ENCODE data around the gene LYPLAL1. TPM values are rescaled to one million over a fixed set of nuclear protein-coding genes. Genes with fewer than 3 reads are reported as not detected.

LYPLAL1 gene
- total and polyA plus RNA-seq, 7 donors, result 4.6 to 44.6 (median 29.3) TPM

GRCh38 chr1:219185486-219186117, 11.9 kb downstream of the LYPLAL1 start:
- WGBS, 3 donors, result 86 to 90% (median 89%) methylated on average over 3 of the region's 3 CpGs
- Histone ChIP-seq H3K4me3 (no peak overlapping the region), H3K9me3 (no peaks in the 10 kb centered on the region), H3K27me3 (ENCODE audit: insufficient read depth in 3 of 3, low read length in 2 of 3) (no peaks in the 10 kb centered on the region), H3K36me3 (ENCODE audit: insufficient read depth in 1 of 2, low read depth in 1 of 2) (peaks cover 0 to 12% of the 10 kb centered on the region in 2 donors), H3K4me1 (peaks cover 53% of the 10 kb centered on the region), H3K27ac (no peak overlapping the region)
- TF ChIP-seq CTCF (IDR thresholded peaks at IDR 0.05), result no peak
- intact Hi-C loops (cut with DNase I), result no loop called here
- ATAC-seq (no peak), DNase-seq (no peak)

GRCh38 chr1:219188331-219188803, 14.7 kb downstream of the LYPLAL1 start:
- Histone ChIP-seq H3K27me3 (ENCODE audit: insufficient read depth in 3 of 3, low read length in 2 of 3) (no peaks in the 10 kb centered on the region), H3K9me3 (no peaks in the 10 kb centered on the region), H3K4me3 (no peak overlapping the region), H3K27ac (peak overlapping the region; percentile 43), H3K4me1 (peaks cover 33% of the 10 kb centered on the region), H3K36me3 (ENCODE audit: insufficient read depth in 1 of 2, low read depth in 1 of 2) (no peaks in the 10 kb centered on the region)
- TF ChIP-seq CTCF (IDR thresholded peaks at IDR 0.05), result no peak
- no peak for DNase-seq
- no peak for ATAC-seq
- WGBS, 3 donors, result 74 to 78% (median 76%) methylated on average over 3 of the region's 3 CpGs
- intact Hi-C loops (cut with DNase I), result no loop called here

- intact Hi-C loops (cut with DNase I), result no loop called here
- H3K4me1 ChIP-seq, result peaks cover 30% of the 10 kb centered on the region
- H3K36me3 ChIP-seq (ENCODE audit: insufficient read depth in 1 of 2, low read depth in 1 of 2), result peaks cover 0 to 8% of the 10 kb centered on the region in 2 donors
- ATAC-seq, result no peak
- peak overlapping the region; percentile 43 for H3K27ac ChIP-seq
- H3K27me3 ChIP-seq (ENCODE audit: insufficient read depth in 3 of 3, low read length in 2 of 3), result no peaks in the 10 kb centered on the region
- no peak for TF ChIP-seq CTCF (IDR thresholded peaks at IDR 0.05)
- no peaks in the 10 kb centered on the region for H3K9me3 ChIP-seq
- no peak overlapping the region for H3K4me3 ChIP-seq
- DNase-seq, result no peak
Observed at GRCh38 chr1:219189021-219189824, 15.5 kb downstream of the LYPLAL1 start.

GRCh38 chr1:219189952-219190351, 16.3 kb downstream of the LYPLAL1 start:
- Histone ChIP-seq H3K27ac (no peak overlapping the region), H3K4me1 (peaks cover 27% of the 10 kb centered on the region), H3K4me3 (no peak overlapping the region), H3K36me3 (ENCODE audit: insufficient read depth in 1 of 2, low read depth in 1 of 2) (peaks cover 0 to 11% of the 10 kb centered on the region in 2 donors), H3K9me3 (no peaks in the 10 kb centered on the region), H3K27me3 (ENCODE audit: insufficient read depth in 3 of 3, low read length in 2 of 3) (no peaks in the 10 kb centered on the region)
- ATAC-seq, result no peak
- 93 to 95% (median 95%) methylated on average over 3 of the region's 3 CpGs for WGBS, 3 donors
- intact Hi-C loops (cut with DNase I), result no loop called here
- TF ChIP-seq CTCF (IDR thresholded peaks at IDR 0.05), result no peak
- DNase-seq, result no peak

Data from psoas muscle (tissue), 8 donors.